ENCODE results near the gene SPRY4.
A peak's percentile ranks its signal among the peaks of the same experiment; 100 is the strongest.

The SPRY4 gene

GRCh38 chr5:142292249-142292648, 32.6 kb downstream of the SPRY4 start:
- TF ChIP-seq, protein P1, sequence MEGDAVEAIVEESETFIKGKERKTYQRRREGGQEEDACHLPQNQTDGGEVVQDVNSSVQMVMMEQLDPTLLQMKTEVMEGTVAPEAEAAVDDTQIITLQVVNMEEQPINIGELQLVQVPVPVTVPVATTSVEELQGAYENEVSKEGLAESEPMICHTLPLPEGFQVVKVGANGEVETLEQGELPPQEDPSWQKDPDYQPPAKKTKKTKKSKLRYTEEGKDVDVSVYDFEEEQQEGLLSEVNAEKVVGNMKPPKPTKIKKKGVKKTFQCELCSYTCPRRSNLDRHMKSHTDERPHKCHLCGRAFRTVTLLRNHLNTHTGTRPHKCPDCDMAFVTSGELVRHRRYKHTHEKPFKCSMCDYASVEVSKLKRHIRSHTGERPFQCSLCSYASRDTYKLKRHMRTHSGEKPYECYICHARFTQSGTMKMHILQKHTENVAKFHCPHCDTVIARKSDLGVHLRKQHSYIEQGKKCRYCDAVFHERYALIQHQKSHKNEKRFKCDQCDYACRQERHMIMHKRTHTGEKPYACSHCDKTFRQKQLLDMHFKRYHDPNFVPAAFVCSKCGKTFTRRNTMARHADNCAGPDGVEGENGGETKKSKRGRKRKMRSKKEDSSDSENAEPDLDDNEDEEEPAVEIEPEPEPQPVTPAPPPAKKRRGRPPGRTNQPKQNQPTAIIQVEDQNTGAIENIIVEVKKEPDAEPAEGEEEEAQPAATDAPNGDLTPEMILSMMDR (IDR thresholded peaks at IDR 0.05; ENCODE audit: low read depth, low read length): no peak
- no peak overlapping the region for H3K4me3 ChIP-seq (ENCODE audit: low read depth, low read length)
- peaks cover 58% of the 10 kb centered on the region for H3K4me1 ChIP-seq
- H3K27me3 ChIP-seq: no peaks in the 10 kb centered on the region
- H3K36me3 ChIP-seq: peaks cover 16% of the 10 kb centered on the region
- no peak for DNase-seq
- no peaks in the 10 kb centered on the region; the same call in 1 of the 2 replicates for H3K9me3 ChIP-seq

DNA sequence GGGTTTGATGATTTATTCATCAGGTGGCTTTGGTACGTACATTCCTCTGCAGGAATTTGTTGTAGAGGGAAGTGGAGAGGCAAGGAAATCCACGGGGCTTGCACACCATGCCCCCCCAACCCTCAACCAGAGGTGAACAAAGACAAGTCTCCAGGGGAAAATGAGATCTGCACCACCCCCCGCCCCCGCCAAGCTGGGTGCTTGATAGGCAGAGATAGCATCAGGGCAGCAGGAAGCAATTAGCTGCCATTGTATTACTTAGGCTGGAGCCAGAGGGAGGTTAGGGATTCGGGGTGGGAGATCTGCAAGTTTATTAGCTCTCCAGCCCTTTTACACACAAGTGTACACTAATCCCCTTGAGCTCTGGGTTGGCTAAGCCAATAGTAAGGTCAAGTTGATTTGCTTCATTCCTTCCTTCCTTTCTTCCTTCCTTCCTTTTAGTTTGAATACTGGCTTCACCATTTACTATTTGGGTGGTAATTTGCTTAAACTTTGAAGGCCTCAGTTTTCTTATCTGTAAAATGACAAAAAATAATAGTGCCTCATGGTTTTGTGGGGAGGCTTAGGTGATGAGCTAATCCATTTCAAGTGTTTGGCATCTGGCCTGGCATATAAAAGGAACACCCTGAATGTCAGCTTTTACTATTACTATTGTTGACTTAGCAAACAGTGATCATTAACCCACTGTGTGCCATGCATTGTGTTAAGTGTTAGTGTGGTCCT, 34.1 kb downstream of the SPRY4 start:
- Histone ChIP-seq H3K27me3 (no peaks in the 10 kb centered on the region), H3K9me3 (no peaks in the 10 kb centered on the region; the same call in 1 of the 2 replicates), H3K4me1 (peaks cover 42% of the 10 kb centered on the region), H3K4me3 (ENCODE audit: low read depth, low read length) (no peak overlapping the region), H3K36me3 (peaks cover 16% of the 10 kb centered on the region)
- TF ChIP-seq, protein P1 (IDR thresholded peaks at IDR 0.05; ENCODE audit: low read depth, low read length): no peak
- DNase-seq: peak; percentile 83

DNA sequence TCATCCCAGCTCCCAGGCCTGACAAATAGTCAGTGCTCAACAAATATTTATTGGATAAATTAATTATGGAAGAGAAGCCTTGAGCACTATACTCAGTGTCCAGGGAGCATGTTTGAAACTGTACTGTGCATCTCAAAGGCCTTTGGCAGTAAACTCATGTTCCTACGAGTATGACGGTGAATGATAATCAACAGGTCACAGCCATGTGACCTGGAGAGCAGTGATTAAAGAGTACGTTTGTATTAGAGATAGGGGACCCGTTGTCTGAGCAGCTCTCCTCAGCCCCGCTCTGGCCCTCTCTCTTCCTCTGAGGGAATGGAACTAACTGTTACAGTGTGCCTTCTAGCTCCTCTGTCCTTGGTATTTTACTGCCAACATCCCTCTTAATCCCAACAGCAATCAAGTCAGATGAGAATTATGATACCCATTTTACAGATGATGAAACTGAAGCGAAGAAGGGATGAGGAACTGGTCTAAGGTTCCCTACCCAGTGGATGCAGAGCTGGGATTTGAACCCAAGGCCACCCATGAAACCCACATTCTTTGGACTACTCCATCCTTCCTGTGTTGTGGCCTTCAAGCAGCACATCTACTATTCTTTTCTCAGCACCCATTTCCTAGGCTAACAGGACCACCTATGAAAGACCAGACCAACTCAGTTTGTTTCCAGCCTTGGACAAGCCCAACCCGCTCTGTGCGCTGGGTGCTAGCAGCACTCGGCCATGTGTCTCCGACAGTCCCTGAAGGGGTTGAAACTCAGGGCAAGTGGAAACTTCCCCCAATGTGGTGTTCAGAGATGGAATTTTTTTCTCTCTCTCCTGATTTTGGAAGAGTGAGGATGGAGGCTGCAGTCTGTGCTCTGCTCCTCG, 34.9 kb downstream of the SPRY4 start:
- Histone ChIP-seq H3K27me3 (no peaks in the 10 kb centered on the region), H3K36me3 (peaks cover 16% of the 10 kb centered on the region), H3K4me1 (peaks cover 37% of the 10 kb centered on the region), H3K4me3 (ENCODE audit: low read depth, low read length) (no peak overlapping the region), H3K9me3 (no peaks in the 10 kb centered on the region; the same call in 1 of the 2 replicates)
- TF ChIP-seq, protein P1 (IDR thresholded peaks at IDR 0.05; ENCODE audit: low read depth, low read length): no peak
- peak; percentile 63 for DNase-seq

- H3K36me3 ChIP-seq: peaks cover 10% of the 10 kb centered on the region
- no peaks in the 10 kb centered on the region for H3K27me3 ChIP-seq
- H3K4me3 ChIP-seq (ENCODE audit: low read depth, low read length): no peak overlapping the region
- H3K4me1 ChIP-seq: peaks cover 36% of the 10 kb centered on the region
- DNase-seq: no peak
- H3K9me3 ChIP-seq: no peaks in the 10 kb centered on the region; the same call in 1 of the 2 replicates
- TF ChIP-seq, protein P1 (IDR thresholded peaks at IDR 0.05; ENCODE audit: low read depth, low read length): no peak
These were observed 36.9 kb downstream of the SPRY4 start for GRCh38 chr5:142287973-142288313.

DNA sequence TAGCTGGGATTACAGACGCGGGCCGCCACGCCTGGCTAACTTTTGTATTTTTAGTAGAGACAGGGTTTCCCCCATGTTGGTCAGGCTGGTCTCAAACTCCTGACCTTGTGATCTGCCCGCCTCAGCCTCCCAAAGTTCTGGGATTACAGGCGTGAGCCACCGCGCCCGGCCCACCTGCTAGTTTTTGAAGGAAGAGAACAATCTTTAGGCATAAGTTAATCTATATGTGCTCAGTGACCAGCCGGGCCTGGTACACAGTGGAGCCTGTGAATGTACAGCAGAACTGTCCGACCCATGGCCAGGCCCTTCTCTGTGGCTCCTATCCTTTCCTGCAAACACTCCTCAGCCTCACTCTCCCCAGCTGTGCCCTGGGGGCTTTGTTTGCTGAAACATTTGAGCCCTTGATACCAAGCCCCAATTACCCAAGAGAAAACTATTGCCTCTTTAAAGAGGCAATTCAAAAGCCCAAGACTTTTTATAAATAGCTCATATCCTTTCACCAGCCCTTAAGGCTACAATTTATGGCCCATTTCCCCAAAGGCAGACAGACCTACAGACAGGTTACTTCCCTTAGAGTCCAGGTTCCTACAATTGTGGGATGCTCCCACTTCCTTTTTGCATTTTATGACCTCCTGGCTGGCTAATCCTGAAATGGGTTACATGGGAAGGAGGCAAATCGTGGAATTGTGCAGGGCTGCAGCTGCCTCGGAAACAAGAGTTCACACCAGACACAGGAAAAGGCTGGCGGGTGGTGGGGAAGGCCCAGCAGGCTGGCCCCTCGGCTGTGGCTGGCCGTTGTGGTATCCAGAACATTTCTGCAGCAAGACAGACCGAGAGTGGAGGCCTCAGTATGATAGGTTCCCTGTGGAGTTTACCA, 37.5 kb downstream of the SPRY4 start:
- no peak overlapping the region for H3K4me3 ChIP-seq (ENCODE audit: low read depth, low read length)
- H3K4me1 ChIP-seq: peaks cover 36% of the 10 kb centered on the region
- DNase-seq: peak; percentile 37
- H3K36me3 ChIP-seq: peaks cover 9% of the 10 kb centered on the region
- no peaks in the 10 kb centered on the region for H3K9me3 ChIP-seq
- H3K27me3 ChIP-seq: no peaks in the 10 kb centered on the region
- TF ChIP-seq, protein P1 (IDR thresholded peaks at IDR 0.05; ENCODE audit: low read depth, low read length): no peak

Measured in BE2C (cell line).